ENCODE data around the gene SLC6A13. TPM values are rescaled to one million over a fixed set of nuclear protein-coding genes. Genes with fewer than 3 reads are reported as not detected.

SLC6A13 gene
- total and polyA plus RNA-seq, 2 donors (not counting 1 experiment from before 2014, with no cell fraction given): 0.22 to 0.54 TPM

DNA sequence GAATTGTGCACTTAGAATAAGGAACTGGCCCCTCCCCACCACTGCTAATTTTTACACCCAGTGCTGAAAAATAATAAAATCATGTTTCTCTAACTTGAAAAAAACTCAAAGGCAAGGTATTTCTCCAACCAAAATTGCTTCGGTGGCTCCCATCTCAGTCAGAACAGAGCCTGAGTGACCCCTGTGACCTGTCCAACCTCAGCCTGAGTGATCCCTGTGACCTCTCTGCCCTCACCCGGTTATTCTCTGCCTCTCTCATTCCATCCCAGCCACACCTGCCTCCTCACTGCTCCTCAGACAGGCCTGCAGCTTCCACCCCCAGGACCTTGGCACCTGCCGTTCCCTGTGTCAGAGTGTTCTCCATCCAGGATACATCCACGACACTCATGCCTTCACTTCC, 53.8 kb downstream of the SLC6A13 start:
- Mint-ChIP-seq H3K4me1 (peaks cover 10% of the 10 kb centered on the region), H3K9me3 (ENCODE audit: insufficient read depth) (peaks cover 2% of the 10 kb centered on the region), H3K27me3 (peaks cover 55% of the 10 kb centered on the region), H3K27ac (no peak overlapping the region), H3K4me3 (no peak overlapping the region)
- H4K20me1 ChIP-seq (ENCODE audit: control insufficient read depth, insufficient read depth, low read length, poor library complexity, severe bottlenecking): no peaks in the 10 kb centered on the region
- H3K9ac ChIP-seq (ENCODE audit: low read length): no peak overlapping the region
- intact Hi-C loops (cut with micrococcal nuclease): no loop called here
- no peaks in the 10 kb centered on the region for H3K36me3 ChIP-seq (replicated peaks in 1 of 2; ENCODE audit: control extremely low read depth in 1 of 2, control insufficient read depth in 1 of 2, extremely low read depth in 1 of 2, insufficient read depth in 2 of 2, low read length in 1 of 2)
- no peak overlapping the region for H3K27ac ChIP-seq (ENCODE audit: low read length in 2 of 2)
- DNase-seq: no peak
- H3K9me3 ChIP-seq (ENCODE audit: control extremely low read depth in 1 of 3, control insufficient read depth in 2 of 3, insufficient read depth in 1 of 3, low read length in 2 of 3): peaks cover 0 to 16% (median 0%) of the 10 kb centered on the region in 3 donors
- no peak for ATAC-seq (ENCODE audit: low read depth)
- H3K4me3 ChIP-seq (ENCODE audit: control extremely low read depth in 1 of 5, extremely low read depth in 1 of 5, insufficient read depth in 1 of 5, low read depth in 2 of 5, low read length in 4 of 5): no peak overlapping the region
- H3K79me2 ChIP-seq (ENCODE audit: control insufficient read depth, insufficient read depth, low read length): no peaks in the 10 kb centered on the region
- 95% methylated on average over 4 of the region's 4 CpGs for WGBS (ENCODE audit: insufficient coverage)
- no peak overlapping the region for H3K4me2 ChIP-seq (replicated peaks; ENCODE audit: low read depth, low read length, poor library complexity, severe bottlenecking)
- POLR2A ChIA-PET: no interaction called here
- H3K27me3 ChIP-seq (replicated peaks in 1 of 4; ENCODE audit: control extremely low read depth in 1 of 4, control insufficient read depth in 3 of 4, insufficient read depth in 4 of 4, low read length in 3 of 4): peaks cover 0 to 39% (median 10%) of the 10 kb centered on the region in 4 experiments
- no peak overlapping the region for H2AFZ ChIP-seq (ENCODE audit: insufficient read depth, low read depth, low read length, poor library complexity, severe bottlenecking)
- peaks cover 6 to 8% of the 10 kb centered on the region in 2 donors for H3K4me1 ChIP-seq (ENCODE audit: control insufficient read depth in 2 of 2, insufficient read depth in 2 of 2, low read length in 2 of 2)
- CTCF ChIA-PET: no interaction called here
- TF ChIP-seq EZH2 (IDR thresholded peaks at IDR 0.05; ENCODE audit: borderline replicate concordance, insufficient read depth, low read depth, low read length, poor library complexity, severe bottlenecking): no peak
- TF ChIP-seq, protein P1, sequence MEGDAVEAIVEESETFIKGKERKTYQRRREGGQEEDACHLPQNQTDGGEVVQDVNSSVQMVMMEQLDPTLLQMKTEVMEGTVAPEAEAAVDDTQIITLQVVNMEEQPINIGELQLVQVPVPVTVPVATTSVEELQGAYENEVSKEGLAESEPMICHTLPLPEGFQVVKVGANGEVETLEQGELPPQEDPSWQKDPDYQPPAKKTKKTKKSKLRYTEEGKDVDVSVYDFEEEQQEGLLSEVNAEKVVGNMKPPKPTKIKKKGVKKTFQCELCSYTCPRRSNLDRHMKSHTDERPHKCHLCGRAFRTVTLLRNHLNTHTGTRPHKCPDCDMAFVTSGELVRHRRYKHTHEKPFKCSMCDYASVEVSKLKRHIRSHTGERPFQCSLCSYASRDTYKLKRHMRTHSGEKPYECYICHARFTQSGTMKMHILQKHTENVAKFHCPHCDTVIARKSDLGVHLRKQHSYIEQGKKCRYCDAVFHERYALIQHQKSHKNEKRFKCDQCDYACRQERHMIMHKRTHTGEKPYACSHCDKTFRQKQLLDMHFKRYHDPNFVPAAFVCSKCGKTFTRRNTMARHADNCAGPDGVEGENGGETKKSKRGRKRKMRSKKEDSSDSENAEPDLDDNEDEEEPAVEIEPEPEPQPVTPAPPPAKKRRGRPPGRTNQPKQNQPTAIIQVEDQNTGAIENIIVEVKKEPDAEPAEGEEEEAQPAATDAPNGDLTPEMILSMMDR (IDR thresholded peaks at IDR 0.05): no peak

DNA sequence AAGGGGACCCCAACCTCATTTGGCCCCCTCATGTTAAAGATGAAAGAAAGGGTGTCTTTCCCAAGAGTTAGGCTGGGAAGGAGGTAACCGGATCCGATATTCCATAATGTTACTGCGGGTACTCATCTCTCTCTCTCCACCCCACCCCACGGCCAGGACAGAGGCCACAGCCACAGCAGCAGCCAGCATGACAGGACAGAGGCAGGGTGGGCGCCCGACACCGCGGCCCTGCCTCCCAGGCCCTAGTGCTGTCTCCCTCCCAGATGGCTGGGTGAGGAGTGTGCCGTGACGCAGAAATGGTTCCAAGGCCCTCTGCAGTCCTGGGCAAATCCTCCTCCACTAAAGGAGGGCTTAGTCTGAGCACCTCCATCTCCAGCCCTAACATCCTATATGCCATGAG, 54.8 kb downstream of the SLC6A13 start:
- no peak overlapping the region for H3K4me3 Mint-ChIP-seq
- Histone ChIP-seq H3K9ac (ENCODE audit: low read length) (no peak overlapping the region), H3K4me1 (ENCODE audit: control insufficient read depth in 2 of 2, insufficient read depth in 2 of 2, low read length in 2 of 2) (peaks cover under 1 to 6% of the 10 kb centered on the region in 2 donors), H2AFZ (ENCODE audit: insufficient read depth, low read depth, low read length, poor library complexity, severe bottlenecking) (no peak overlapping the region), H3K4me3 (ENCODE audit: control extremely low read depth in 1 of 5, extremely low read depth in 1 of 5, insufficient read depth in 1 of 5, low read depth in 2 of 5, low read length in 4 of 5) (no peak overlapping the region), H3K27ac (ENCODE audit: low read length in 2 of 2) (no peak overlapping the region), H3K79me2 (ENCODE audit: control insufficient read depth, insufficient read depth, low read length) (no peaks in the 10 kb centered on the region), H3K4me2 (replicated peaks; ENCODE audit: low read depth, low read length, poor library complexity, severe bottlenecking) (no peak overlapping the region), H4K20me1 (ENCODE audit: control insufficient read depth, insufficient read depth, low read length, poor library complexity, severe bottlenecking) (no peaks in the 10 kb centered on the region), H3K36me3 (replicated peaks in 1 of 2; ENCODE audit: control extremely low read depth in 1 of 2, control insufficient read depth in 1 of 2, extremely low read depth in 1 of 2, insufficient read depth in 2 of 2, low read length in 1 of 2) (no peaks in the 10 kb centered on the region), H3K9me3 (ENCODE audit: control extremely low read depth in 1 of 3, control insufficient read depth in 2 of 3, insufficient read depth in 1 of 3, low read length in 2 of 3) (peaks cover 0 to 11% (median 0%) of the 10 kb centered on the region in 3 donors), H3K27me3 (replicated peaks in 1 of 4; ENCODE audit: control extremely low read depth in 1 of 4, control insufficient read depth in 3 of 4, insufficient read depth in 4 of 4, low read length in 3 of 4) (peaks cover 0 to 30% (median 8%) of the 10 kb centered on the region in 4 experiments)
- H3K27ac Mint-ChIP-seq: no peak overlapping the region
- TF ChIP-seq, protein P1 (IDR thresholded peaks at IDR 0.05): no peak
- no peak for TF ChIP-seq EZH2 (IDR thresholded peaks at IDR 0.05; ENCODE audit: borderline replicate concordance, insufficient read depth, low read depth, low read length, poor library complexity, severe bottlenecking)
- intact Hi-C loops (cut with micrococcal nuclease): no loop called here
- POLR2A ChIA-PET: no interaction called here
- DNase-seq (no peak), ATAC-seq (ENCODE audit: low read depth) (no peak)
- peaks cover 47% of the 10 kb centered on the region for H3K27me3 Mint-ChIP-seq
- WGBS (ENCODE audit: insufficient coverage): 89% methylated on average over 10 of the region's 10 CpGs
- H3K4me1 Mint-ChIP-seq: peaks cover 4% of the 10 kb centered on the region
- CTCF ChIA-PET: no interaction called here
- peaks cover 2% of the 10 kb centered on the region for H3K9me3 Mint-ChIP-seq (ENCODE audit: insufficient read depth)

Data from B cell (primary cell).